NCI-H226 (cell line): ENCODE measurements around the gene TNS4.
"Not testable (repeated sequence)": the region's sequence is repeated elsewhere in the genome, so short reads cannot be mapped to it uniquely, and the experiment has no call there.

Source experiments
- DNase-seq: peaks from one replicate; pipeline ENCODE4 v3.0.0-alpha.2; 2015

Gene TNS4, protein sequence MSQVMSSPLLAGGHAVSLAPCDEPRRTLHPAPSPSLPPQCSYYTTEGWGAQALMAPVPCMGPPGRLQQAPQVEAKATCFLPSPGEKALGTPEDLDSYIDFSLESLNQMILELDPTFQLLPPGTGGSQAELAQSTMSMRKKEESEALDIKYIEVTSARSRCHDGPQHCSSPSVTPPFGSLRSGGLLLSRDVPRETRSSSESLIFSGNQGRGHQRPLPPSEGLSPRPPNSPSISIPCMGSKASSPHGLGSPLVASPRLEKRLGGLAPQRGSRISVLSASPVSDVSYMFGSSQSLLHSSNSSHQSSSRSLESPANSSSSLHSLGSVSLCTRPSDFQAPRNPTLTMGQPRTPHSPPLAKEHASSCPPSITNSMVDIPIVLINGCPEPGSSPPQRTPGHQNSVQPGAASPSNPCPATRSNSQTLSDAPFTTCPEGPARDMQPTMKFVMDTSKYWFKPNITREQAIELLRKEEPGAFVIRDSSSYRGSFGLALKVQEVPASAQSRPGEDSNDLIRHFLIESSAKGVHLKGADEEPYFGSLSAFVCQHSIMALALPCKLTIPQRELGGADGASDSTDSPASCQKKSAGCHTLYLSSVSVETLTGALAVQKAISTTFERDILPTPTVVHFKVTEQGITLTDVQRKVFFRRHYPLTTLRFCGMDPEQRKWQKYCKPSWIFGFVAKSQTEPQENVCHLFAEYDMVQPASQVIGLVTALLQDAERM

GRCh38 chr17:40501499-40501911 lies at the start of gene TNS4:
Gene TNS4 (minus strand): TSS chr17:40501623. CDS start chr17:40496425, 5,198 bp downstream.
- DNase-seq, result no peak

DNA sequence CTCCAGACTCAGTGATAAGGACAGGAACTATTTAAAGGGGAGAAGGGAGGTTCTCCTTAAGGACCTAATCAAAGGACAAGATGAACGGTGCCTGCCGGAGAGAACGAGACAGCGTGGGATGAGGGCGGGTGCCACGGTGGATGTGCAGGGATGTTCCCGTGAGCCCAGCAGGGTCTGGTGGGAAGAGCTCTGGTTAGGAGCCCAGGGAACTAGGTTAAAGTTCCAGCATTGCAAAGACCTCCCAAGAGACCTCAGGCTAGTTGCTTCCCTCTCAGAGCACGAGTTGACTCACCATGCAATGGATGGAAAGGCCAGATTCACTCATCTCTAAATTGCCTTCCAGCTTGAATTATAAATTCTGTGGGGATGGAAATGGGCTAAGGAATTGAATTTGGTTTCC lies 49.2 kb upstream of the TNS4 start:
- DNase-seq, result no peak

- no peak for DNase-seq
These were observed 47.7 kb upstream of the TNS4 start for GRCh38 chr17:40548982-40549685.

GRCh38 chr17:40548491-40548981 lies 47.1 kb upstream of the TNS4 start:
- no peak for DNase-seq

DNA sequence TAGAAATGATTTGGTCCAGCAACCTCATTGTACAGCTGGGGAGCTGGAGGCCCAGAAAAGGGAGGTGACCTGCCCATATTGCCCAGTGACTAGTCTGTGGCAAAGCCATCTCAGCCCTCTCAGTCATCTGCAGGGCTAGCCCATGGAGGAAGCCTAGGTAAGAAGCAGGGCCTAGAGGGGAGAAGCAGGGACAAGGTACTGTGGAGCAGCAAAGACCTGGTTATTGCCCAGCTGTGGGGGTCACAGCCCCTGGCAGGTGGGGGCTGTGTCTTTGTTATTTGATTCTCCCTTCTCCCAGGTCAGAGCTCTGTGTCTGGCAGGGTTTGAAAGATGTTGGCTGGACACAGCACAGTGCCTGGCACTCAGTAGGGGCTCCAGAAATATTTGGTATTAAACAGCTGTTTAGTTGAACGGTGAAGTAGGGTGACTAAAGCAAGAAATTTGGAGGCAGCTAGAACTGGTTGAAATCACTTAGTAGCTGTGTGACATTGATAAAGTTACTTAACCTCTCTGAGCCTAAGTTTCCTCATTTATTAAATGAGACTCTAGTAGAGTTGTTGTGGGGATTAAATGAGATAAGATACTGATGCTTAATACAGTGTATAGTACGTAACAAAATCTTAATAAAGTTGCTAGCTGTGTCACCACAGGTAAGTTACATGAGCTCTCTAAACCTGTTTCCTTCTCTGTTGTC lies 46.5 kb upstream of the TNS4 start:
- DNase-seq, result no peak

GRCh38 chr17:40547079-40547784 lies 45.8 kb upstream of the TNS4 start:
- no peak for DNase-seq

DNA sequence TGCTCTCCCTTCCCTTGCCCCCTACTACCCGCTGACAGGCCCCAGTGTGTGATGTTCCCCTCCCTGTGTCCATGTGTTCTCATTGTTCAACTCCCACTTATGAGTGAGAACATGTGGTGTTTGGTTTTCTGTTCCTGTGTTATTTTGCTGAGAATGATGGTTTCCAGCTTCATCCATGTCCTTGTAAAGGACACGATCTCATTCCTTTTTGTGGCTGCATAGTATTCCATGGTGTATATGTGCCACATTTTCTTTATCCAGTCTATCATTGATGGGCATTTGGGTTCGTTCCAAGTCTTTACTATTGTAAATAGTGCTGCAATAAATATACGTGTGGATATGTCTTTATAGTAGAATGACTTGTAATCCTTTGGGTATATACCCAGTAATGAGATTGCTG lies 45.1 kb upstream of the TNS4 start:
- not testable (repeated sequence) for DNase-seq

- DNase-seq, result no peak
These were observed 44.2 kb upstream of the TNS4 start for GRCh38 chr17:40545660-40546059.

DNA sequence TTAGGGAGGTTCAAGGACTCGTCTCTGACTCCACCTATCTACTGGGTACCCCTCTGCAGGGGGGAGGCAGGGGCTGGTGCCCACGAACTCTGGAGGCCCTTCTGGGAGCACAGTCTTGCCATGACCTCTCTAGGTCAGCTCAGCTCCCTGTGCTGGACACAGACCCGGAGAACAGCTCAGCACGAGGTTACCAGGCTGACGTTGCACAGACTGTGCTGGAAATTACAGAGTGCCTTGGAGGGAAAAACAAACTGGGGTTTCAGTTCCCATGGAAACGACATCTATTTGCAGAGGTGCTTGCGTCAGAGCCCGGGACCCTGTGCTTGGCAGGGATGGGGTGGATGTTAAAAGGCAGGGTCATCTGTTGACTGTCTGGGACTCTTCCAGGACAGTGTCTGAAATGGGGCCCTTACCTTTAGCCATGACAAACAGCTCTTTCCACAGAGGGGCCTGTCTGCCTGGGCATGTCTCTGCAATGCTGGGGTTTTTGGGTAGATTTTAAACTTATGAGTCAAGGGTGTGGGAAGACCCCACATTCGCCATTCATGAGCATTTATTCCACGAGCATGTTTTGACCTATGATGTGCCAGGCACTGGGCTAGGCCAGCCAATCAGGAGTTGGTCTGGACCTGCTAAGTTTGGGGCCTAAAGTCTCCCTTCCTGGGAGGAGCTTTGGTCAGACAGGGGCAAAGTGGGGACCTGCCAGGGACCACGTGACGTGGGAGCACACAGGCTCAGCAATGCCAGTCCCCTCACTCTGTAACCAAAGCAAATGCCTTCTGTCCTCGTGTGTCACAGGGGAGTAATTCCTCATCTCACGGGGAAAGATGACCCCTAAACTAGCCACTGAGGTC lies 41.4 kb upstream of the TNS4 start:
- peak; percentile 14 for DNase-seq

- DNase-seq, result no peak
These were observed 40.6 kb upstream of the TNS4 start for GRCh38 chr17:40541873-40542557.

DNA sequence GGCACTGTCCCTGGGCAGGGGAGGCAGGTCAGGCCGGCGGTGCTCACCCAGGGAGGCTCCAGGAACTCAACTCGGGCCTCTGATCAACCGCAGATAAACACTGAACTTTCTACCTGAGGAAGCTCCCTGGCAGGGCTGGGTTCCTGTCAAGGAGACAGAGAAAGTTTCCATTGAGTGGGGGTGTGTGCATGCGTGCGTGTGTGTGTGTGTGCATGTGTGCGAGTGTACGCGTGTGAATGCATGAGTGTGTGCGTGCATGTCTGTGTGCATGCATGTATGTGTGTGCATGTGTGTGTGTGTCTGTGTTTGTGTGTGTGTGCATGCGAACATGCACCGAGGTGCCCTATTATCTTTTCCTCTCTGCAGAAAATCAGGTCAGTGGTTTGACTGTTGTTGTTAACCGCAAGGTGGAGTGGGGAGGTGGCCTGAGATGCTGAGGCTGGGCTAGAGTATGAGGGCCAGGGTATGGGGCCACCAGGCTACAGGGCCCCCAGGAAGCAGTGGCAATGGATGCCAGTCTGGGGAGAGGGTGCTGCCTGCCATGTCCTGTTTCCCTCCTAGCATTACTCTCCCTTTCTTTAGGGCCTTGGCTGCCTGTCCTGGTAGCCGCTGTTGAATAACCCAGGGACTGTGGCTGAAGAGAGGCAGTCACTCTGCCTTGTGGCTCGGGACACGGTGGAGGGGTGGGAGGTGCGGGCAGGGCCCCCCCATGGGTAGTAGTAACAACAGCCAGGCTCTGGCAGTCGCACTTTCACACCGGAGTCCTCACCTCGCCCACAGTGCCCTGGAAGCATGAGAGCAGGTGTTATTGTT lies 39.8 kb upstream of the TNS4 start:
- no peak for DNase-seq

DNA sequence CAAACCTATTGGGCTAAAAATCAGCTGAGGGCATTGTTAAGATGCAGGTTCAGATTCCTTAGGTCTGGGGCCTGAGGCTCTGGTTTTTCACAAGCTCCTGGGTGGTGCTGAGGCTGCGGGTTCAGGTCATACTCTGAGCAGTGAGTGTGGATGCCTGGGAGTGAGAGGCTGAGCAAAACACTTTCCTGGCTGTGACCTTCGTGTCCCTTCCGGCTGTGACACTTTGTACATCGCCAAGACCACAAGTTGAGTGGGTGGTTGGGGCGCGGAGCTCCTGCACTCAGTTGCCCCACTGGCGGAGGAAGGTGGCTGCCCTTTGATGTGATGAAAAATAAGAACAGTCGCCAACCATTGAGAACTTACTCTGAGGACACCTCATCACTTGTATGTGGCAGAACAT lies 39.0 kb upstream of the TNS4 start:
- no peak for DNase-seq

DNA sequence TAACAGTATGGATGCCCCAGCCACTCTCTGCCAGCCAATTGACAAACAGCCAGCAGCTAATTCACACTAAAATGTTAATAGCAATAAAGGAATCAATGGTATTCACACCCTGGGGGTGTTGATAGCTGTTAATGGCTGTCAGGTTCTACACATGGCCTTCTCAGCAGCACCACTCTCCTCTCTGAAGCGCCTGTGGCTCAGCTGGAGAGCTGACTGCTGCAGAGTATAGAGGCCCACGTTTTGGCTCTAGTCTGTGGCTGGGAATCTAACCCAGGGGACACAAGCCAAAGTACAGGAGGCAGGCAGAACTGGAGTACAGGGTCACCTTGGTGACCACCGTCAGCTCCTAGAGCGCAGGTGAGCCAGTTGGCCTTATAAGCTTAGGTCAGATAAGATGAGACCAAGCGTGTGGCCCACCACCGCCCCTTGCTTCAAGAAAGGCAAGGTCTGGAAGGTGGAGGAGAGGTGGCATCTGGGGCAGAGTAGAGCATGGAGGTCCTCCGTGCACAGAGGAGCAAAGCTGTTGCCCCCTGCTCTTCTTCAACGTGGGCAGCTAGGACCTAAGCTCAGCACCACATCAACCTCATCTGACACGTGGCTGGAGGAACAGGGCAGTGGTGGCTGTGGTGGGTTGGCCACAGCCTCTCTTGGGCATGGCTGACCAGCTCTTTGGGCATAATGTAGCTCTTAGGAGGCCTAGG lies 38.4 kb upstream of the TNS4 start:
- no peak for DNase-seq

DNA sequence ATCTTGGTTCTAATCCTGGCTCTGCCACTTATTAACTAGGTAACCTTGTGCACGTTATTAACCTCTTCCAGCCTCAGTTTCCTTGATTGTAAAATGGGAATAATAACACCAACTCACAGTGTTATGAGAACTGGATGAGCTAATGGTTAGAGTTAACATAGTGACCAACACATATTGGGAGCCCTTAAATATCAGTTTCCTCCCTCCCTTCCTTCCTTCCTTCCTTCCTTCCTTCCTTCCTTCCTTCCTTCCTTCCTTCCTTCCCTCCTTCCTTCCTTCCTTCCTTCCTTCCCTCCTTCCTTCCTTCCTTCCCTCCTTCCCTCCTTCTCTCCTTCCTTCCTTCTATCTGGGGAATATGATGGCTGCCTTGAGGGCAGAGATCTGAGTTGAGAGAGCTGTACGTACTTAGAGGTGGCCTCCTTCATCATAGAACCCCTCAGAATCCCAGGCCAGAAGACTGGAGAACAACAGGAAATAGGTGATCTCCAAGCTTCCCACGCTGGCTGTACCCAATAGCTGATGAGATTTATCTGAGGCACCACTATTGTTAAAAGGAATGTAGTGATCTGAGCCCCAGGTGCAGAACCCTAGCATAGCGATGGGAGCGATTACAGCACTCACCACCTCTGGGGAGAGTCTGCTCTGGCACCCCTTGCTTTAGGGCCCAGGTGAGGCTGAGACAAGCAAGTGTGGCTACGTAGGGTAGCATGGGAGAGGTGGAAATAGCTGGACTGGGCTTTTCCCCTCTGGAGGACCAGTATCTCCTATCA lies 37.7 kb upstream of the TNS4 start:
- DNase-seq, result no peak

- peak; percentile 69 for DNase-seq
These were observed 36.9 kb upstream of the TNS4 start for GRCh38 chr17:40538019-40538935.

- no peak for DNase-seq
These were observed 35.1 kb upstream of the TNS4 start for GRCh38 chr17:40536295-40537171.
